Fibroblast of lung (primary cell): ENCODE data around the gene SLC35F4. TPM values are rescaled to one million over a fixed set of nuclear protein-coding genes. Genes with fewer than 3 reads are reported as not detected.
A peak's percentile ranks its signal among the peaks of the same experiment; 100 is the strongest.

Source experiments
- DNase-seq, 2 donors: peaks; one replicate each; pipeline versions ENCODE4 v3.0.0 to v3.0.0-alpha.2; 2010; ENCODE audit warnings: low read depth in 2 of 2
- H2AFZ ChIP-seq: 2 replicates; pipeline ENCODE4 v1.5.1; 2012; ENCODE audit warnings: low read length, control low read depth, inconsistent platforms
- H3K27ac ChIP-seq: 2 replicates; pipeline ENCODE4 v1.5.1; 2011; ENCODE audit warnings: low read length, control low read depth; ENCODE audit not compliant: insufficient read depth
- H3K27me3 ChIP-seq: 2 replicates; pipeline ENCODE4 v1.5.1; 2011; ENCODE audit warnings: mild to moderate bottlenecking, low read length; ENCODE audit not compliant: control insufficient read depth, insufficient read depth
- H3K36me3 ChIP-seq: 2 replicates; pipeline ENCODE4 v1.5.1; 2011; ENCODE audit warnings: low read length; ENCODE audit not compliant: control insufficient read depth, insufficient read depth
- H3K4me1 ChIP-seq: 2 replicates; pipeline ENCODE4 v1.5.1; 2011; ENCODE audit warnings: low read length; ENCODE audit not compliant: control insufficient read depth, insufficient read depth; ENCODE audit errors: extremely low read depth
- H3K4me2 ChIP-seq: 2 replicates; pipeline ENCODE4 v1.5.1; 2011; ENCODE audit warnings: low read length, control low read depth; ENCODE audit not compliant: insufficient read depth; ENCODE audit errors: extremely low read depth
- H3K4me3 ChIP-seq, 4 experiments: fragments of 200-600 bp in 1 of 4; sonication (generic) in 1 of 4; replicated peaks in 1 of 4; 2 replicates each; pipeline ENCODE4 v1.5.1; 2011 to 2016; ENCODE audit warnings: low read length in 4 of 4, low read depth in 3 of 4, mild to moderate bottlenecking in 3 of 4, control low read depth in 2 of 4, inconsistent platforms in 1 of 4, mixed read lengths in 1 of 4; ENCODE audit not compliant: insufficient read depth in 1 of 4; ENCODE audit errors: control extremely low read depth in 1 of 4
- H3K79me2 ChIP-seq: 2 replicates; pipeline ENCODE4 v1.5.1; 2012; ENCODE audit warnings: mild to moderate bottlenecking, low read length, inconsistent platforms; ENCODE audit not compliant: control insufficient read depth, insufficient read depth
- H3K9ac ChIP-seq: 2 replicates; pipeline ENCODE4 v1.5.1; 2011; ENCODE audit warnings: mild to moderate bottlenecking, low read length, control low read depth; ENCODE audit not compliant: insufficient read depth
- H3K9me3 ChIP-seq: 2 replicates; pipeline ENCODE4 v1.5.1; 2012; ENCODE audit warnings: low read depth, low read length; ENCODE audit not compliant: control insufficient read depth, insufficient read depth
- H4K20me1 ChIP-seq: 2 replicates; pipeline ENCODE4 v1.5.1; 2011; ENCODE audit warnings: low read length; ENCODE audit not compliant: control insufficient read depth, insufficient read depth; ENCODE audit errors: extremely low read depth
- EZH2 ChIP-seq: IDR thresholded peaks from 2 replicates; pipeline ENCODE4 v1.5.1; 2012; ENCODE audit warnings: low read length, control low read depth, mild to moderate bottlenecking; ENCODE audit errors: missing control alignments
- polyA plus RNA-seq, 2 donors: library from polyadenylated mRNA; depleted of rRNA in 1 of 2; stranded (reverse) in 1 of 2; unstranded in 1 of 2; fragments of >200 nt; gene quantifications; 2 replicates each; pipeline ENCODE4 v1.2.1, GENCODE V29; 2011 to 2012; ENCODE audit warnings: missing spikeins in 1 of 2
- total RNA-seq: library from RNA; depleted of rRNA; stranded (reverse); fragments of >200 nt; gene quantifications from 2 replicates; pipeline ENCODE4 v1.2.1, GENCODE V29; 2014
- TF ChIP-seq, protein P1 (sequence below), 2 donors: IDR thresholded peaks in 1 of 2; conservative IDR thresholded peaks in 1 of 2; 1 replicate in 1 of 2; 2 replicates in 1 of 2; pipeline ENCODE4 v1.5.1; 2011 to 2012; ENCODE audit warnings: low read length in 2 of 2, control low read depth in 1 of 2, inconsistent platforms in 1 of 2, low read depth in 1 of 2, mild to moderate bottlenecking in 1 of 2

Gene SLC35F4
- total and polyA plus RNA-seq, 2 donors (not counting 1 experiment from before 2014, with no cell fraction given), result not detected

DNA sequence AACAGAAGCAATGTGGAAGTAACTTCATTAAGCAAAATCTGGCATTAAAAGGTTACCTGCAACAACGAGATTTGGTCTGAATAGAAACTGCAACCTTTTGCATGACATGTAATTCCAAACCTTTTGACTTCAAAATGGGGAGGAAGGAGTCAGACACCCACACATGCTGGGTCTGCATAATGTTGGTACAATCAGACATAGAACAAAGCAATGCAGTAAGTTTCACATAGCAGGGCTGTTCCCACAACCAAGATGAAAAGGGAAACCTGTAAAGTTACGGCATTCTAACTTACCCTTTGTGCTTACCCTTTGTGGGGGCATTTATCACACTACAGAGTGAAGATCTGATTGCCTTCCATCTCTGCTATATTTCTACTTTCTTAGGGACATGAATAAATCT is 10.1 kb upstream of the SLC35F4 start:
- TF ChIP-seq EZH2, result no peak
- TF ChIP-seq, protein P1, sequence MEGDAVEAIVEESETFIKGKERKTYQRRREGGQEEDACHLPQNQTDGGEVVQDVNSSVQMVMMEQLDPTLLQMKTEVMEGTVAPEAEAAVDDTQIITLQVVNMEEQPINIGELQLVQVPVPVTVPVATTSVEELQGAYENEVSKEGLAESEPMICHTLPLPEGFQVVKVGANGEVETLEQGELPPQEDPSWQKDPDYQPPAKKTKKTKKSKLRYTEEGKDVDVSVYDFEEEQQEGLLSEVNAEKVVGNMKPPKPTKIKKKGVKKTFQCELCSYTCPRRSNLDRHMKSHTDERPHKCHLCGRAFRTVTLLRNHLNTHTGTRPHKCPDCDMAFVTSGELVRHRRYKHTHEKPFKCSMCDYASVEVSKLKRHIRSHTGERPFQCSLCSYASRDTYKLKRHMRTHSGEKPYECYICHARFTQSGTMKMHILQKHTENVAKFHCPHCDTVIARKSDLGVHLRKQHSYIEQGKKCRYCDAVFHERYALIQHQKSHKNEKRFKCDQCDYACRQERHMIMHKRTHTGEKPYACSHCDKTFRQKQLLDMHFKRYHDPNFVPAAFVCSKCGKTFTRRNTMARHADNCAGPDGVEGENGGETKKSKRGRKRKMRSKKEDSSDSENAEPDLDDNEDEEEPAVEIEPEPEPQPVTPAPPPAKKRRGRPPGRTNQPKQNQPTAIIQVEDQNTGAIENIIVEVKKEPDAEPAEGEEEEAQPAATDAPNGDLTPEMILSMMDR (conservative IDR thresholded peaks at IDR 0.05 in 1 of 2, IDR thresholded peaks at IDR 0.05 in 1 of 2; ENCODE audit: low read depth in 1 of 2, low read length in 2 of 2), result no peak

DNA sequence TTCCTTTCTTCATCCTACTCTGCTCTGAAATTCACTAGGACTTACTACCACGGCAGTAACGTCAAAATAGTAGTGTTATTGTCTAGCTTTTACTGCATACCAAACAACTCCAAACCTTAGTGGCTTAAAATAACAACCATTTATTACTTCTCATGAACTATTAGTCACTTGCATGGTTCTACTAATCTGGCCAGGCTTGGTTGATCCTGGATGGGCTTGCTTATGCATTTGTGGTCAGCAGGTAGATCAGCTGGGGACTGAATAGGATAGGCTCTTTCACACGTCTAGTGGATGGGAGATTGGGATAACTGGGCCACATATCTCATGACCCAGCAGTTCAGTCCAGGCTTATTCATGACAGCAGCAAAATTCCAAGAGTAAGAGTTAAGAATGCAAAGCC is 9.4 kb upstream of the SLC35F4 start:
- H4K20me1 ChIP-seq, result no peaks in the 10 kb centered on the region
- H3K79me2 ChIP-seq, result no peaks in the 10 kb centered on the region
- no peak overlapping the region for H3K4me2 ChIP-seq
- H3K4me3 ChIP-seq, result no peak overlapping the region
- H3K27me3 ChIP-seq, result no peaks in the 10 kb centered on the region
- no peak for DNase-seq
- TF ChIP-seq, protein P1 (conservative IDR thresholded peaks at IDR 0.05 in 1 of 2, IDR thresholded peaks at IDR 0.05 in 1 of 2; ENCODE audit: low read depth in 1 of 2, low read length in 2 of 2), result no peak
- no peak for TF ChIP-seq EZH2
- H2AFZ ChIP-seq, result no peak overlapping the region
- H3K36me3 ChIP-seq, result no peaks in the 10 kb centered on the region
- H3K9me3 ChIP-seq, result no peaks in the 10 kb centered on the region
- no peak overlapping the region for H3K9ac ChIP-seq
- H3K4me1 ChIP-seq, result no peaks in the 10 kb centered on the region
- no peak overlapping the region for H3K27ac ChIP-seq

More for the DNA sequence above, 10.1 kb upstream of the SLC35F4 start:
- no peak overlapping the region for H3K4me2 ChIP-seq
- DNase-seq, result no peak
- no peaks in the 10 kb centered on the region for H3K4me1 ChIP-seq
- no peaks in the 10 kb centered on the region for H4K20me1 ChIP-seq
- no peaks in the 10 kb centered on the region for H3K79me2 ChIP-seq
- no peak overlapping the region for H3K27ac ChIP-seq
- H3K36me3 ChIP-seq, result no peaks in the 10 kb centered on the region
- no peaks in the 10 kb centered on the region for H3K27me3 ChIP-seq
- H3K9ac ChIP-seq, result no peak overlapping the region
- H3K4me3 ChIP-seq, result no peak overlapping the region
- no peaks in the 10 kb centered on the region for H3K9me3 ChIP-seq
- H2AFZ ChIP-seq, result no peak overlapping the region

DNA sequence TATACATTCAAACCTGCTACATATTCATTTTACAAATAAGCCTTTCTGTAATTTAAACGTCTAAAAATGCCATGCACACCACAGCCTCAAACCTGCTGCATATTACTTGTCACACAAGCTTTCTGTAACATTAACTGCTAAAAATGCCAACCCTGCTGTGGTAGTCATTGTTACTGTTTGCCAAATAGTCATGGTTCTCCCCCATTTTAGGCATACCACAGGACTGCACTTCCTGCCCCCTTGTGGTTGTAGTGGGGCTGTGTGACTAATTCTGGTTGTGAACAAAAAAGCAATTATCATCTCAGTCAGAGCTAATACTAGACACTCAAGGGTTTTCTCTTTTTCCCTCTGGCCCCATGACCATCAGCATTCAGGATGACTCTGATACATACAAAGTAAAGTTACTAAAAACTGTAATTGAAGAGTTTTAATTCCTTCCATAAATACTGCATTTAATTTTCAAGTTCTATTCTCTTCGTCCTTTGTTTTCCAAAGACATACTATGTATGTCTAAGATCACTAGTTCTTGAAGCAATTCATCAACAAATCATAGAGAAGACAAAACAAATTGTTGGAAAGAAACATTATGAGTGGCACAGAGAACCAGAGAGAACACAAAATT is 5.7 kb upstream of the SLC35F4 start:
- Histone ChIP-seq H3K27ac (no peak overlapping the region), H3K4me3 (no peak overlapping the region), H3K9me3 (no peaks in the 10 kb centered on the region), H3K36me3 (no peaks in the 10 kb centered on the region), H3K27me3 (peaks cover under 1% of the 10 kb centered on the region), H4K20me1 (no peaks in the 10 kb centered on the region), H3K4me1 (no peaks in the 10 kb centered on the region), H3K79me2 (no peaks in the 10 kb centered on the region), H3K4me2 (no peak overlapping the region), H3K9ac (no peak overlapping the region), H2AFZ (no peak overlapping the region)
- TF ChIP-seq, protein P1 (conservative IDR thresholded peaks at IDR 0.05 in 1 of 2, IDR thresholded peaks at IDR 0.05 in 1 of 2; ENCODE audit: low read depth in 1 of 2, low read length in 2 of 2), result peak; percentile 74 to 92
- no peak for TF ChIP-seq EZH2
- peak; percentile 32 to 63 for DNase-seq
